Left lobe of liver (tissue), 2 donors: ENCODE results near the gene MMAB. TPM values are rescaled to one million over a fixed set of nuclear protein-coding genes. Genes with fewer than 3 reads are reported as not detected.

ENCODE experiments used
- ATAC-seq: fragments of 200-7000 bp; cut with Tn5 transposase; one replicate; pipeline ENCODE4 v1.9.1; 2020; ENCODE audit warnings: mild to moderate bottlenecking, moderate library complexity
- DNase-seq: peaks from one replicate; pipeline ENCODE4 v3.0.0-alpha.2; 2020; ENCODE audit warnings: low spot score
- total RNA-seq: library from RNA; stranded (reverse); gene quantifications from one replicate; pipeline ENCODE4 v1.2.1, GENCODE V29; 2021
- donor health status: DM: no; HTN: no; CAD: no; lungs with moderate emphysema.
- donor health status: DM: no; HTN: yes; CAD: no.

The MMAB gene
- total RNA-seq, 1 donor from 2014 or later = 41.1 TPM

GRCh38 chr12:109521831-109522230 is 51.5 kb downstream of the MMAB start:
- ATAC-seq = no peak

DNA sequence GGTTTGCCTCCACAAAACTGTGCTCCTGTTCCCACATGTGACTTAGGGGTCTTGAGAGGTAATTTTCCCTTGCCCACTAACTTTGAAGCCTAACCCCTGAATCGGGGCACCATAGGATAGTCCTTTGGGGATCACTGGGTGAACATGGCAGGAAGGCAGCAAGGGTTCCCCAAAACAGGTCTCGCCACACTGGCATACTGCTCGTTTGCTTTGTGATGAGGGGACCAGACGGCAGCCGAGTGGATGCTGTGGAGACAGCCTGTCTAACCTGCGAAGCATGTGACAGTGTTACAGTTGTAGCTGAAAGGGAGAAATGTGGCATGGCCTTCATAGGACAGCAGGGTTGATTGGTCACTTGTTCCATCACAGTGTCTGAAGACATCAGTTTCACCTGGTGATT is 53.5 kb downstream of the MMAB start:
- ATAC-seq (no peak), DNase-seq (no peak)

More at GRCh38 chr12:109521831-109522230, 51.5 kb downstream of the MMAB start:
- no peak for DNase-seq

DNA sequence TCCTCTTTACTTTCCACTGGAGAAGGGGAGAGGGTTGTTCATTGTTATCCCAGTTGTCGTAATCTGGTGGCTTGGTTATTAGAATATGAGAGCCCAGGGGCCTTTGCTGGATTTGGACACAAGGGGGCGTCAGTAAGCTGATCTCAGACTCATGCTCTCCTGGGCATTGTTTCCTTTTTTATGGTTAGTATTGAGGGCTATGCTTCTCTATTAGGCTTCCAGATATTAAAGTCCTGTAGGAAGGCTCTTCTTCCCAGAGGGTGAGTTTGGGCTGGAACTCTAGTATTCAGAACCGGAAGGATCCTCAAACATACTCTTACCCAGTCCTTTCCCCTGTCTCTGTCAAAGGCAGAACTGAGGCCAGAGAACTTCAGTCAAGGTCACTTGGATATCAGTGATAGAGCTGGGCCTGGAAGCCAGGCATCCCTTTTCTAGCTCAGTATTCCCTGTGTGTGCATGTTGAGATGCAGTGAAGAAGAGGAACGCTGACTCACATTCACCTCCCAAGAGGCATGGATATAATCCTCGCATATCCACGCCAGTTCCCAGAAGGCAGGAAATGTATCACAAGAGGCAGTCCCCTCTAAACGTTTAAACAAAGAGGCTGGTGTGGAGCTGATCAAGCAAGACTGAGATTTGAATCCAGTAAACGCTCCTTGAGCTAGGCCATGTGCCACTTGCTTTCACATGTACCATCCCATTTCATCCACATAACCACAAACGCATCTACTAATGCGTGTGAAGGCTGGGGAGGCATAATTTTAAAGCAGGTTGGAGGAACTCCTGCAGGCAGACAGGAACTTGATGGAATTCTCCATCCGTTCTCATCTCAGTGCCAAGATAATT is 54.3 kb downstream of the MMAB start:
- DNase-seq (peak; percentile 59), ATAC-seq (peak; percentile 93)

DNA sequence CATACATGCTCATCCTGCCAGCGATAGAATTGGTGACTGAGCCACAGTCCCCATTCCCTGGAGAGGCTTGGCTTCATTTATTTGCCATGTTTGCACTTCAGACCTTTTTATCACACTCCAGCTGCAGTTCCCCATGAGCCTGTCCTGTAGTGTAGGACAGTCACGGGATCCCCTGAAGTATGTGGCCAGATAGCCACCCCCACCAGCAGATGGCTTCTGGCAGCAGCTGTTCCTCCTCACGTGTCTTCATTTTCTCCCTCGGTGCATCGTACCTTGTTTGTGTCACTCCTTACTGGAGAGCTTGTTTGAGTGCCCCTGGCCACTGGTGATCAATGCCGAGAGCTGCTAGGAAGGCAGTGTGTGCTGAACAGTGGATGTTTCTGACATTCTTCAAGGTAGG is 55.7 kb downstream of the MMAB start:
- DNase-seq (no peak), ATAC-seq (no peak)

GRCh38 chr12:109513977-109514376 is 59.3 kb downstream of the MMAB start:
- no peak for ATAC-seq
- DNase-seq = no peak

GRCh38 chr12:109513051-109513450 is 60.3 kb downstream of the MMAB start:
- DNase-seq (no peak), ATAC-seq (no peak)

GRCh38 chr12:109512608-109513007 is 60.7 kb downstream of the MMAB start:
- ATAC-seq (no peak), DNase-seq (no peak)

DNA sequence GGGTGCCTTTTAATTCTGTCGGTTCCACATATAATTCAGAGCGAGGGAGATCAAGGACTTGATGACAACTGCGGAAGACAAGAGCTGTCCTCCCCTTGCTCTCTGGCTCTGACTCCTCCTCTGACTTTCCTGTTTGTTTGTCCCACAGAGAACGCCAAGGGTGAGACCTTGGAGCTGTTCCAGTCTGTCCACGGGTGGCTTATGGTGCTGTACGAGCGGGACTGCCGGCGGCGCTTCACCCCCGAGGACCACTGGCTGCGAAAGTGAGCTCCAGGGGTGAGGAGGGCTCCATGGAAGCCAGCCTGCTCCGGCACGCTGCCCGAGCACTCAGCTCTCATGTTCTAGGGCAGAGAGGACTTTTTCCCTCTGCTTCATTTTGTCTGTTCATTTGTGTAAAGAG is 63.1 kb downstream of the MMAB start:
- no peak for DNase-seq
- peak; percentile 49 for ATAC-seq

DNA sequence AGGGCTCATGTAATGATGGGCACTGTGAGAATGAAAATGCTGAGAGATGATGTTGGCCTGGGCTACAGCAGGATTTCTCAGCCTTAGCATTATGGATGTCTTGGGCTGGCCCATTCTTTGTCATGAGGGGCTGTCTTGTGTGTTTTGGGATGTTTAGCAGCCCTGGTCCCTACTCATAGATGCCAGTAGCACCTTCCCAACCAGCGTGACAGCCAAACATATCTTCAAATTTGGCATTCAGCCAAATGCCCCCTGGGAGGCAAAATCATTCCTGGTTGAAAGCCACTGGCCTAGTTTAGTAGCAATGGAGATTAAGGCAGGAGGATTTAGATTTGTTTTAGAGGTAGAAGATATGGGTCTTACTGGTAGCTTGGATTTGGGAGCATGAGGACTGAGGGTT is 69.2 kb downstream of the MMAB start:
- ATAC-seq (no peak), DNase-seq (no peak)

Other genes with a start within 250 kb of the MMAB start
- not detected for gene MYO1H, start 225.6 kb downstream of the MMAB start, total RNA-seq
- 7.0 TPM for gene KCTD10, start 96.2 kb downstream of the MMAB start, total RNA-seq
- 19.2 TPM for gene UBE3B, start 95.9 kb downstream of the MMAB start, total RNA-seq
- 16.5 TPM for gene MVK, start 290 bp upstream of the MMAB start, total RNA-seq
- gene FAM222A, start 140.3 kb upstream of the MMAB start, total RNA-seq = 1.8 TPM